Tibial artery (tissue), 4 donors: ENCODE results near the gene EFS.
A peak's percentile ranks its signal among the peaks of the same experiment; 100 is the strongest.

Source experiments
- DNase-seq, 2 donors: peaks; one replicate each; pipeline ENCODE4 v3.0.0-alpha.2; 2019
- H3K27ac ChIP-seq, 2 donors: fragments of 200-600 bp; sonication (generic) in 1 of 2; 1 replicate in 1 of 2; 2 replicates in 1 of 2; pipeline ENCODE4 v1.5.1; 2018 to 2019; ENCODE audit warnings: mild to moderate bottlenecking in 1 of 2
- H3K27me3 ChIP-seq, 2 donors: fragments of 200-600 bp; sonication (generic) in 1 of 2; one replicate each; pipeline versions ENCODE4 v1.5.1 to v1.6.0; 2016 to 2019
- H3K36me3 ChIP-seq, 3 donors: fragments of 200-600 bp; sonication (generic) in 2 of 3; one replicate each; pipeline ENCODE4 v1.5.1; 2016 to 2019; ENCODE audit warnings: mild to moderate bottlenecking in 2 of 3
- H3K4me1 ChIP-seq, 4 donors: fragments of 200-600 bp; sonication (generic) in 2 of 4; 1 replicate in 3 of 4; 2 replicates in 1 of 4; pipeline ENCODE4 v1.5.1; 2016 to 2019
- H3K4me3 ChIP-seq, 2 donors: fragments of 200-600 bp; sonication (generic) in 1 of 2; 1 replicate in 1 of 2; 2 replicates in 1 of 2; pipeline ENCODE4 v1.5.1; 2018 to 2019; ENCODE audit warnings: mild to moderate bottlenecking in 2 of 2
- H3K9me3 ChIP-seq, 3 donors: fragments of 200-600 bp; sonication (generic) in 1 of 3; one replicate each; pipeline ENCODE4 v1.5.1; 2016 to 2019
- CTCF ChIP-seq, 2 experiments: fragments of 200-600 bp in 1 of 2; fragments of 450-650 bp in 1 of 2; IDR thresholded peaks; one replicate each; pipeline ENCODE4 v1.5.1; 2017 to 2019; ENCODE audit warnings: antibody characterized with exemption in 2 of 2, mild to moderate bottlenecking in 1 of 2, moderate library complexity in 1 of 2
- intact Hi-C: fragments of 100-400 bp; cut with DNase I; formaldehyde crosslinking; loops from one replicate; pipeline ENCODE4 v1.15.0; 2023; ENCODE audit warnings: low total_unique reads

The EFS gene

DNA sequence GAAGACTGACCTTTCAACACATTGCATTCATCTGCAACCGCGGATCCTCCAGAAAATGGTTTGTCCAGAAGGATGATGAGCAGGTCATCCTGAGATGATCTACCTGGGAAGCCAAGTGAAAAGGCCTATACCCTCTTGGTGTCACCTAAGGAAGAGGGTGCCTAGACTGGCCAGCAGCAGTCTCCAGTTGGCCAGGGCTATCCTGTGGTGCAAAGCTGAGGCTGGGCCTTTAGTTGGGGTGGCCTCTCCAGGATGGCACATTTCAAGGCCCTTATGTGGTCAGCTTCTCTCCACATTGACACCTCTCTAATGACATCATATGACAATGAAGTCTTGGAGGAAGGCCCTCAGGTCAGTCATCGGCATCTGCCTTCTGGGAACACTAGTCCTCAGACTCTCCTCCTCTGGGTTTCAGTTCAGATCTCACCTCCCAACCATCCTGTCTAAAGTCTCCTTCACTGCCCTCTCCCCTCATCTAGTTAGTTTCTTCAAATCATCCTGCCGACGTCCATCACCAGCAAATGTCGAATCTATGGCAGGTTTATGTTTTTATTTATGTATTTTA, 9.0 kb downstream of the EFS start:
- no peaks in the 10 kb centered on the region for H3K27me3 ChIP-seq
- no peak for DNase-seq
- intact Hi-C loops: no loop called here
- TF ChIP-seq CTCF (IDR thresholded peaks at IDR 0.05): no peak
- peaks cover 0 to 21% (median 11%) of the 10 kb centered on the region in 4 donors for H3K4me1 ChIP-seq
- H3K4me3 ChIP-seq: no peak overlapping the region
- no peaks in the 10 kb centered on the region for H3K9me3 ChIP-seq
- no peak overlapping the region for H3K27ac ChIP-seq
- H3K36me3 ChIP-seq: peaks cover 9 to 54% (median 10%) of the 10 kb centered on the region in 3 donors

DNA sequence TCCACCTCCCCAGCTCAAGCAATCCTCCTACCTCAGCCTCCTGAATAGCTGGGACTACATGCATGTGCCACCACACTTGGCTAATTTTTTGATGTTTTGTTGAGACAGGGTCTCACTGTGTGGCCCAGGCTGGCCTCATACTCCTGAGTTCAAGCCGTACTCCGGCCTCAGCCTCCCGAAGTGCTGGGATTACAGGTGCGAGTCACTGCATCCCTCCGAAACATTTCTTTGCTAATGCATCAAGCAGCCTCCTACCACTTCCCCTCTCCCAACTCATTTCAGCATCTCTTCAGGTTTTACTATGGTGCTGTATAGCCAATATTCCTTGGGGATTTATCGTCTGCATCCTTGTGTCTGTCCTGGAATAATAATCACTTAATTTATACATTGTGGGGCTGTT, 10.0 kb downstream of the EFS start:
- no peak for DNase-seq
- H3K4me1 ChIP-seq: peaks cover 0 to 14% (median 11%) of the 10 kb centered on the region in 4 donors
- H3K27me3 ChIP-seq: no peaks in the 10 kb centered on the region
- TF ChIP-seq CTCF (IDR thresholded peaks at IDR 0.05): no peak
- H3K4me3 ChIP-seq: no peak overlapping the region
- H3K36me3 ChIP-seq: peaks cover 5 to 44% (median 7%) of the 10 kb centered on the region in 3 donors
- intact Hi-C loops: no loop called here
- no peaks in the 10 kb centered on the region for H3K9me3 ChIP-seq
- no peak overlapping the region for H3K27ac ChIP-seq

DNA sequence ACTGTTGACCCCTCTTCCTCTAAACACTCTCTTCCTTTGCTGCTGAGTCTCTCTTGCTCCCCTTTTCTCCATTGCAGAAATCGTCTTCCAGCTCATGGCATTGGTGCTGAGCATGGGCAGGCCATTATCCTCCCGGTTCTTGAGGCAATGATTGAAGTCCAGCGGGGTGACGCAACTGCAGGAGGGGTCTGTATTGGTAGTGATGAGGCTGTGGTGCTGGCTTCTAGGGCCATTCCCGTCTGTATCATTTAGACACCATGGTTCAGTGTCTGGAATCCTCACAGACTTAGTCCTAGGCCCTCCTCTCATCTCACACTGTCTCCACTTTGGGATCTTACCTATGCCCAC, 11.6 kb downstream of the EFS start:
- Histone ChIP-seq H3K4me1 (peaks cover 0 to 11% (median 10%) of the 10 kb centered on the region in 4 donors), H3K27ac (no peak overlapping the region), H3K4me3 (no peak overlapping the region), H3K36me3 (peaks cover 0 to 37% (median 0%) of the 10 kb centered on the region in 3 donors), H3K27me3 (no peaks in the 10 kb centered on the region), H3K9me3 (no peaks in the 10 kb centered on the region)
- intact Hi-C loops: no loop called here
- DNase-seq: no peak
- no peak for TF ChIP-seq CTCF (IDR thresholded peaks at IDR 0.05)

GRCh38 chr14:23352506-23353432, 12.2 kb downstream of the EFS start, which contains the start of gene SLC22A17:
Gene SLC22A17, minus strand, starts transcription at chr14:23352887.
- DNase-seq: peak; percentile 77 to 88
- peaks cover 0 to 11% (median 10%) of the 10 kb centered on the region in 4 donors for H3K4me1 ChIP-seq
- peak within 1 kb of the TSS; percentile 8 to 53 for H3K27ac ChIP-seq
- H3K27me3 ChIP-seq: no peaks in the 10 kb centered on the region
- intact Hi-C loops: no loop called here
- no peak for TF ChIP-seq CTCF (IDR thresholded peaks at IDR 0.05)
- H3K9me3 ChIP-seq: no peaks in the 10 kb centered on the region
- peak within 1 kb of the TSS; percentile 60 to 72 for H3K4me3 ChIP-seq
- peaks cover 0 to 35% (median 0%) of the 10 kb centered on the region in 3 donors for H3K36me3 ChIP-seq

DNA sequence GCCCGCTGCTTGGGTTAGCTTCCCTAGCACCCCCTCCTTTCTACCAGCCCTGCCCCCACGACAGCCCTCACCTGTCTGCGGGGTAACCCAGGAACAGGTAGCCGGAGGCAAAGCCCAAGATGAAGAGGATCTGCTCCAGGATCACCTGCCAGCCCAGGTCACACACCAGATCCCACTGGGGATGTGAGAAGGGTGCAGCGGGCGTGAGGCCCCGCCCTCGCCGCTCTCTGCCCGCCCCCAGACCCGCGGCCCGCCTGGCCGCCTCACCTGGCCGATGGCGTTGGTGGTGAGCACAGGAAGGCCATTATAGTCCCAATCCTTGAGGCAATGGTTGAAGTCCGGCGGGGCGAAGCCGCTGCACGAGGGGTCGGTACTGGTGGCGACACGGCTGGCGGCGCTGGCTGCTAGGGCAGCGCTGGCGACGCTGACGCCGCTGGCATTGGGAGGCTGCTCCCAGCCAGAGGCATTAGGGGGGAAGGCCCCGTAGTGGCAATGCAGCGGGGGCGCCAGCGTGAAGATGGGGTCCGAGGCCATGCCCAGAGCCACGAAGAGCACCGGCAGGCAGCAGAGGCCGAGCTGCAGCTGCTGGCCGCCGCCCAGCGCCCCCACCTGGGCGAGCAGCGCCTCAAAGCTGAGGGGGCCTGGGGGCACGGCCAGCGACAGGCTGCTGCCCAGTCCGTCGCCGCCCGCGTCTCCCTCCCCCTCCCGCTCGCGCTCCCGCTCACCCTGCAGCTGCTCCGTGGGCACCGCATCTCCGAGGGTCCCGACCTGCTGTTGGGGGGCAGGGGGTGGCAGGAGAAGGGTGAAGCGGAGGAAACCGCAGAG, 13.1 kb downstream of the EFS start:
- no peak for DNase-seq
- Histone ChIP-seq H3K4me3 (peak overlapping the region; percentile 60 to 72), H3K4me1 (peaks cover 0 to 11% (median 10%) of the 10 kb centered on the region in 4 donors), H3K27me3 (no peaks in the 10 kb centered on the region), H3K27ac (peak overlapping the region; percentile 8 to 53), H3K36me3 (peaks cover 0 to 35% (median 0%) of the 10 kb centered on the region in 3 donors), H3K9me3 (no peaks in the 10 kb centered on the region)
- TF ChIP-seq CTCF (IDR thresholded peaks at IDR 0.05): no peak
- intact Hi-C loops: no loop called here
